GM19455 (cell line): ENCODE results near the gene KCNH2.

ENCODE experiments used
- ATAC-seq: cut with Tn5 transposase; IDR thresholded peaks from one replicate; pipeline ENCODE4 v1.9.1; 2021; ENCODE audit not compliant: unreplicated experiment

The KCNH2 gene

GRCh38 chr7:150996376-150997074 lies 18.4 kb upstream of the KCNH2 start:
- ATAC-seq = no peak

DNA sequence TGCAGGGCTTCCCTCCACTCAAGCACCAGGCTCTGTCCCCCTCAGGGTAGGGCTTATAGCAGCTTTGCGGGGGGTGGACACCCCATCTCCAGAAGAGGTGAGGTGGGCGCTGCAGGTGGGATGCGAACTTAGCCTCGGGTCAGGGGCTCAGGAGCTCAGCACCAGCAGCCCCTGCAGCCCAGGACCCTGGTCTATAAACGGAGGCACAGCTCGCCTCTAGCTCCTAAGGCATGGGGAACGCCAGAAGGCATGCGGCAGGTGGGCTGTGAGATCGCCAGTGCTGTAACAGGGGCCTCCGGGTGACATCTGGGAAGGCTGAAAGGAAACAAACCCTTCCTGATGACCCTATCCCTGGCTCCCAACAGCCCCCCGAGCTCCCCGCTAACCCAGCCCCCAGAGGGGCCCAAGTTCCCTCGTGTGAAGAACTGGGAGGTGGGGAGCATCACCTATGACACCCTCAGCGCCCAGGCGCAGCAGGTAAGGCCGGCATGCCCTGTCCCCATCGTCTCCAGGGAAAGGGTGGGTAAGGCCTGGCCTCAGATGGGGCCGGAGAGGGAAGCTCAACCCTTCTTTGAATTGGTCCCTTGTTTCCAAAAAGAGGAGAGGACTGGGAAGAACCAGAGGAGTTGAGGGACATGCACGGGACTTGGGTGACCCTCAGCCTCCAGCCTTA lies 16.9 kb upstream of the KCNH2 start:
- no peak for ATAC-seq

- no peak for ATAC-seq
Observed at GRCh38 chr7:150994141-150994837, 16.2 kb upstream of the KCNH2 start.

DNA sequence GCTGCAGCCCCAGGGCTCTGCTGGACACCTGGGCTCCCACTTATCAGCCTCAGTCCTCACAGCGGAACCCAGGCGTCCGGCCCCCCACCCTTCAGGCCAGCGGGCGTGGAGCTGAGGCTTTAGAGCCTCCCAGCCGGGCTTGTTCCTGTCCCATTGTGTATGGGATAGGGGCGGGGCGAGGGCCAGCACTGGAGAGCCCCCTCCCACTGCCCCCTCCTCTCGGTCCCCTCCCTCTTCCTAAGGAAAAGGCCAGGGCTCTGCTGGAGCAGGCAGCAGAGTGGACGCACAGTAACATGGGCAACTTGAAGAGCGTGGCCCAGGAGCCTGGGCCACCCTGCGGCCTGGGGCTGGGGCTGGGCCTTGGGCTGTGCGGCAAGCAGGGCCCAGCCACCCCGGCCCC lies 15.4 kb upstream of the KCNH2 start:
- ATAC-seq = no peak

- ATAC-seq = peak; percentile 67
Observed at GRCh38 chr7:150992833-150993302, 14.7 kb upstream of the KCNH2 start.

- ATAC-seq = no peak
Observed at GRCh38 chr7:150992051-150992640, 14.0 kb upstream of the KCNH2 start.

DNA sequence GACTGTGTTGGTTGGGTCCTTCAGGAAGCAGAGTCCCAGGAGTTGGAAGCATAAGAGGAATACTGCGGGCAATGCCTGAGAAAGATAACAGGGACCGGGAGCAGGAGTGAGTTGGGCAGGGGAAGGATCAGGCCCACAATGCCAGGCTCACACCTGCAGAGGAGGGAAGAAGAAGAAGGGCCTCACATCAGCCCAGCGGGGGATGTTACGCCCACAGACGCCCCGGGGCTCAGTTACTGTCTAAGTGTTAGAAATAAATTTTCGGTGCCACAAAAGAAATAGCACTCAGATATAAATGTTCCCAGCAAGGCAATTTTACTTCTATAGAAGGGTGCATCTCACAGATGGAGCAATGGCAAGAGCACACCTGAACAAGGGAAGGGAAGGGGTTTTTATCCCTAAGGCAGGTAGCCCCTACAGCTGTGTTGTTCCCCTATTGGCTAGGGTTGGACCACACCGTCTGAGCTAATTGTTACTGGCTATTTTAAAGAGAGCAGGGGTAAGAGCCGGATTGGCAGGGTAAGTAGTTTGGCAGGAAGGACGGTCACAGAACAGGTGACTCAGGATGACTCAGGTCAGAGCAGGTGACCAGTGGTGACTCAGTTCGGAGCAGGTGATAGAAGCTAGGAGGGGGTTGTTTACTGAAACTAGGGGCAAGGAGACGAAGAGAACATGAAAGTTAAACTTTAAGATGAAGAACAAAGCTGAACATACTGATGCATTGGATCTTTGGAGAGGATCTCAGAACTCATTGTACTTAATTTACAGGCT lies 12.5 kb upstream of the KCNH2 start, which contains the start of gene NOS3:
TSS of gene NOS3 (plus strand) at position 602 of the 771 bp plus-strand sequence. CDS start 2,787 bp downstream, outside the sequence.
- ATAC-seq = no peak

DNA sequence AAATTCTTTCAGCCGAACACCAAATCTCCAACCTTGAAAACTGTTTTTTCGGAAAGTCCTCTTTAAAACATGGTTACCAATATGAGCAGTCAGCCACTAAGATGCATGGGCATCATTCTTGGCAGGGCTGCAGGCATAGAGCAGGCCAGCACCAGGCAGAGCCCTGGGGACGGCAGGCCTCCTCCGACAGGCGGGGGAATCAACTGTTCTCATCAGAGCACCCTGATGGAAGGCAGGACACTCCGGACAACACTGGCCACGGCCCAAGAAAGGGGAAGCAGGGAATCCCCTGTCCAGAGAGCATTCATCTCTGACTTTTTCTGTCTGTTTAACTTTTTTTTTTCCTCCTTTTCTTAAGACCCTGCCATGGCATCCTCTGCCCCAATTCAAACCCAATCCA lies 11.3 kb upstream of the KCNH2 start:
- no peak for ATAC-seq

- no peak for ATAC-seq
Observed at GRCh38 chr7:150988230-150989226, 10.4 kb upstream of the KCNH2 start.

DNA sequence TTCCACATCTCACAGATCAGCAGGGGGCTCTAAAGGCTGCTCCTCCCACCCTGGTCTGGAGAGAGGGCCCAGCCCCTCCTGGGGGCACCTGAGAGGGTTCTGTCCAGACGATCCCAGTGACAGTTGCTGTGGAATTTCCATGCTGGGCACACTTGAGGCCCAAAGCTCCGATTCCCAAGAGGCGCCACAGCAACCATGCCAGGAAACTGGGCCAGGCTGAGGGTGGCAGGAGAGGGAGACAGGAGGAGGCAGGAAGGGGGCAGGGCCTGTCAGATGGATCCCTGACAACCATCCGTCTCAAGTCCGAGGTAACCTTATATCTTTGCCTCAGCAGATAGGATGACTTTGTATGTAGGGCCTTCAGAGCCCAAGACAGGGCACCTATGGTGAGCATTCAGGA lies 8.4 kb upstream of the KCNH2 start:
- no peak for ATAC-seq

DNA sequence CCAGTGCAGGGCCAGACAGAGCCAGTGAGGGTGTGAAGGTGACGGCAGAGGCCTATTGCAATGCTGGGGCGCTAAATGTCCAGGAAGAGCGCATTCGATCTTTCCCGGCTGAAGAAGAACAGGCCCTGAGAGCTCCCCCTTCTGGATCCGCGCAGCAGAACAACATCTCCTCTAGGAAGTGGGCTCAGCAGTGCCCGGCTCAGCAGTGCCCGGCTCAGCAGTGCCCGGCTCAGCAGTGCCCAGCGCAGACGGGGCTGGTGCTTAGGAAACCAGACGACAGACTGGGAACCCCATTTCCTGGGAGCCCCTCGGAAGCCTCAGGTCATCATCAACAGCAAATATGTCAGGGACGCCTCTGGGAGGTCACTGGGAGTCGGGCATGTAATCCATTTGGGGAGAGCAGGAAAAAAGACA lies 8.0 kb upstream of the KCNH2 start:
- ATAC-seq = no peak

- no peak for ATAC-seq
Observed at GRCh38 chr7:150983893-150984368, 5.8 kb upstream of the KCNH2 start.

GRCh38 chr7:150982351-150982750 lies 4.2 kb upstream of the KCNH2 start:
- ATAC-seq = no peak

DNA sequence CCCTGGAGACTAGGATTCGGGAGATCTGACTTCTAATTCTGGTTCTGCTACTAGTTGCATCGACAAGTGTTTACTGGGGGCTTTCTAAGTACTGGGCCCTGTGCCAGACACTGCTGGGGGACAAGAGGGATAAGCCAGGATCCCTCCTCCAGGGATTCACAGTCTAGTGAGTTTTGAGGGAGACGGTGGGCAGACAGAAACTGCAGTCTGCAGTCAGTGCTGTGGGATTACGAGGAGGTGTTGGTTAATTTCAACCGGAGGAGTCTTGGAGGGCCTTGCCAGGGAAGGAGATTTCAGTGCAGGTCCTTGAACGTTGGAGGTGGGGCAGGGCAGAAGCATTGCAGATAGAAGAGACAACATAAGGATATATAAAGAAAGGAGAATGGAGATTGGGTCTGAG lies 3.5 kb upstream of the KCNH2 start:
- no peak for ATAC-seq

GRCh38 chr7:150980663-150981062 lies 2.5 kb upstream of the KCNH2 start:
- no peak for ATAC-seq

- no peak for ATAC-seq
Observed at GRCh38 chr7:150979713-150980390, 1.7 kb upstream of the KCNH2 start.

DNA sequence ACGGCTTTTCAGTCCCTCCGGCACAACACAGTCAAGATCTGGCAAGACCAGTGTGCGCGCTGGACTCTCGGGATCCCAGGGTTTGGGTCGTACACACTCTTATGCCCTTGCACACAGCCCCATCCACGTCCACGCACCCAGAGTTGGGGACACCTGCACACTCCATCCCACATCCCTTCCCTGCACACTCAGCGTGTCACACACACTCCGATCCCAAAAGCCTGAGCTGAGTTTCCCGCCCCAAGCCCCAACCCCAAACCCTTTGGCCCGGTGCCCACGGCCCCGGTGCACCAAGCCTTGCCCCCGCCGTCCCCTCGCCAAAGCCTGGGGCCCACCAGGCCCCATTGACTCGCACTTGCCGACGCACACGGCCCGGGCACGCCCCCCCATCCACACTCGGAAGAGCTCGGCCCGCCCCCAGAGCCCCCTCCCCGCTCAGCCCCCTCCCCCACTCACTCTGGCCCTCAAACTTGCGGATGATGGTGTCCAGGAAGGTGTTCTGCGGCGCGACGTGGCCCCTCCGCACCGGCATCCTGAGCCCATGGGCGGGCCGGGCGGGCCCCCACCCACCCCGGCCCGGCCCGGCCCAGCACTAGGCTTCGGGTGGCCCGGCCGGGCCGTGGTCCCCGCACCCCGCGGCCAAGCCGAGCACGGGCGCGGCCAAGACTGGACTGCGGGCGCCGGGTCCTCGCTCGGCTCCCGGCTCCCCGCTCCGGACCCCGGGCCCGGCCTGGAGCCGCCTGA lies 567 bp downstream of the KCNH2 start:
- no peak for ATAC-seq
